GM12878 (cell line): ENCODE data around the gene NCAPD3. TPM values are rescaled to one million over a fixed set of nuclear protein-coding genes. Genes with fewer than 3 reads are reported as not detected.

Experiments used
- ATAC-seq: fragments of 200-7000 bp; cut with Tn5 transposase; 3 replicates; pipeline ENCODE4 v1.9.1; 2020; ENCODE audit warnings: mild to moderate bottlenecking, moderate library complexity
- BruUV-seq: library from RNA; stranded (reverse); fragments of 400-500 nt; replicated peaks from 2 replicates; lab custom pipeline; 2021; lab: Mats Ljungman, UMichigan
- CTCF ChIA-PET: fragments of 300-600 bp; sonication (Branson Sonifier 250); formaldehyde crosslinking; extraction: SDS; loops from one replicate; lab custom pipeline; 2021; ENCODE audit warnings: inconsistent platforms; lab: Yijun Ruan, JAX
- POLR2A ChIA-PET: fragments of 350-600 bp; formaldehyde crosslinking; extraction: SDS; loops from one replicate; lab custom pipeline; 2021; ENCODE audit warnings: inconsistent platforms; lab: Charles Lee
- RAD21 ChIA-PET: fragments of 300-600 bp; sonication (Branson Sonifier 250); formaldehyde crosslinking; loops from one replicate; lab custom pipeline; 2023; ENCODE audit warnings: antibody characterized with exemption; ENCODE audit not compliant: unreplicated experiment; lab: Charles Lee
- SMC1A ChIA-PET: fragments of 300-600 bp; sonication (Branson Sonifier 250); formaldehyde crosslinking; loops from one replicate; lab custom pipeline; 2023; ENCODE audit not compliant: unreplicated experiment, uncharacterized antibody; lab: Charles Lee
- DNase-seq: peaks from one replicate; pipeline ENCODE4 v3.0.0-alpha.2; 2011; ENCODE audit warnings: low read depth, low spot score
- FAIRE-seq: peaks from 3 replicates; lab custom pipeline; 2011; peaks lifted over from hg19 to GRCh38; lab: Jason Lieb, UNC
- H2AFZ ChIP-seq: 2 replicates; pipeline ENCODE4 v1.6.0; 2011; ENCODE audit warnings: low read depth, low read length, control low read depth; ENCODE audit not compliant: control insufficient read depth
- H3K27ac ChIP-seq: 2 replicates; pipeline ENCODE4 v1.5.1; 2011; ENCODE audit warnings: control low read depth; ENCODE audit not compliant: control insufficient read depth, insufficient read depth
- H3K27me3 ChIP-seq, 2 experiments: replicated peaks in 1 of 2; 2 replicates each; pipeline versions ENCODE4 v1.6.0 to v1.6.1; 2011; ENCODE audit warnings: low read length in 1 of 2; ENCODE audit not compliant: control insufficient read depth in 2 of 2, insufficient read depth in 2 of 2
- H3K36me3 ChIP-seq, 2 experiments: 2 replicates each; pipeline ENCODE4 v1.5.1; 2011; ENCODE audit warnings: low read length in 1 of 2; ENCODE audit not compliant: control insufficient read depth in 2 of 2, insufficient read depth in 2 of 2
- H3K4me1 ChIP-seq: 2 replicates; pipeline ENCODE4 v1.6.1; 2011; ENCODE audit warnings: mild to moderate bottlenecking, low read length, moderate library complexity, mixed read lengths; ENCODE audit not compliant: control insufficient read depth, insufficient read depth
- H3K4me2 ChIP-seq: 2 replicates; pipeline ENCODE4 v1.6.0; 2011; ENCODE audit warnings: control low read depth; ENCODE audit not compliant: control insufficient read depth, insufficient read depth
- H3K4me3 ChIP-seq: fragments of 200-600 bp; sonication (generic); 2 replicates; pipeline ENCODE4 v1.5.1; 2016
- H3K79me2 ChIP-seq: 2 replicates; pipeline ENCODE4 v1.6.0; 2011; ENCODE audit warnings: low read length; ENCODE audit not compliant: control insufficient read depth, insufficient read depth
- H3K9ac ChIP-seq: 2 replicates; pipeline ENCODE4 v1.8.0; 2011; ENCODE audit warnings: low read length, control low read depth, mixed read lengths; ENCODE audit not compliant: control insufficient read depth, insufficient read depth
- H3K9me3 ChIP-seq: replicated peaks from 3 replicates; pipeline ENCODE4 v1.5.1; 2011; ENCODE audit warnings: mild to moderate bottlenecking, low read length; ENCODE audit not compliant: control insufficient read depth, insufficient read depth
- H4K20me1 ChIP-seq: 2 replicates; pipeline ENCODE4 v1.6.0; 2011; ENCODE audit not compliant: control insufficient read depth, insufficient read depth
- BCLAF1 ChIP-seq: fragments of 450-650 bp; IDR thresholded peaks from 2 replicates; pipeline ENCODE4 v1.6.1; 2017; ENCODE audit warnings: antibody characterized with exemption, mild to moderate bottlenecking, moderate library complexity
- BRCA1 ChIP-seq: IDR thresholded peaks from 2 replicates; pipeline ENCODE4 v1.6.1; 2011; ENCODE audit warnings: low read depth, low read length, improper control_type of control experiment
- CBFB ChIP-seq: IDR thresholded peaks from 2 replicates; pipeline ENCODE4 v1.6.1; 2016; ENCODE audit warnings: antibody characterized with exemption, low read depth
- CBX5 ChIP-seq: sonication (generic); IDR thresholded peaks from 2 replicates; pipeline ENCODE4 v1.6.1; 2016; ENCODE audit warnings: low read depth, moderate library complexity, mild to moderate bottlenecking, inconsistent platforms
- CREM ChIP-seq: IDR thresholded peaks from 2 replicates; pipeline ENCODE4 v1.6.1; 2014; ENCODE audit warnings: antibody characterized with exemption, low read depth
- EED ChIP-seq: sonication (generic); IDR thresholded peaks from 2 replicates; pipeline ENCODE4 v1.6.1; 2016; ENCODE audit warnings: antibody characterized with exemption, low read depth
- MXI1 ChIP-seq: fragments of 150-350 bp; IDR thresholded peaks from 2 replicates; pipeline ENCODE4 v1.6.1; 2011; ENCODE audit warnings: low read depth, mild to moderate bottlenecking, inconsistent platforms, low read length, improper control_type of control experiment
- NBN ChIP-seq: fragments of 450-650 bp; IDR thresholded peaks from 2 replicates; pipeline ENCODE4 v1.6.1; 2016
- SMAD5 ChIP-seq: IDR thresholded peaks from 2 replicates; pipeline ENCODE4 v1.6.1; 2016; ENCODE audit warnings: antibody characterized with exemption, low read depth
- SUPT20H ChIP-seq: IDR thresholded peaks from 2 replicates; pipeline ENCODE4 v1.6.1; 2011; ENCODE audit warnings: low read depth, mild to moderate bottlenecking, low read length, moderate library complexity, borderline replicate concordance; ENCODE audit not compliant: control insufficient read depth
- WGBS: methylation state at CpG from one replicate; pipeline ENCODE4 v1.1.6; 2016; ENCODE audit warnings: low lambda C conversion rate; ENCODE audit not compliant: insufficient replicate concordance, insufficient coverage; ENCODE audit errors: missing lambda C conversion rate; 5-methylcytosine and 5-hydroxymethylcytosine counted together
- in situ Hi-C: fragments of 300-500 bp; cut with MboI; formaldehyde crosslinking; loops from 9 replicates; pipeline ENCODE4 v1.14.3; 2018; ENCODE audit warnings: mixed read lengths
- intact Hi-C: fragments of 100-400 bp; cut with micrococcal nuclease; formaldehyde crosslinking; loops from one replicate; pipeline ENCODE4 v1.14.2; 2022; ENCODE audit not compliant: unreplicated experiment
- polyA plus RNA-seq, 11 experiments: library from polyadenylated mRNA; depleted of rRNA in 4 of 11; unstranded in 6 of 11; stranded (reverse) in 5 of 11; fragments of >200 nt; fragmentation: Nextera tagmentation in 4 of 11; fragmentation: Illumina TruSeq in 1 of 11; extraction: Ambion mirVana in 4 of 11; extraction: Trizol in 1 of 11; gene quantifications; 1 replicate in 1 of 11; 2 replicates in 10 of 11; pipeline versions ENCODE4 v1.2.1 to v1.2.3, GENCODE V29; 2011 to 2016; ENCODE audit warnings: inconsistent platforms in 2 of 11, missing spikeins in 2 of 11, low read depth in 1 of 11
- total RNA-seq, 4 experiments: library from RNA; depleted of rRNA in 3 of 4; stranded (reverse); fragments of >200 nt in 3 of 4; fragmentation: Illumina TruSeq in 1 of 4; extraction: Trizol in 1 of 4; gene quantifications; 2 replicates each; pipeline versions ENCODE4 v1.2.1 to v1.2.3, GENCODE V29; 2013 to 2021
- TF ChIP-seq, protein P1 (sequence below): fragments of 450-650 bp; formaldehyde crosslinking; IDR thresholded peaks from 2 replicates; pipeline ENCODE4 v1.4.0; 2020; ENCODE audit warnings: mild to moderate bottlenecking, moderate library complexity
- TF ChIP-seq, protein P2 (sequence below): fragments of 450-650 bp; formaldehyde crosslinking; IDR thresholded peaks from 2 replicates; pipeline ENCODE4 v1.4.0; 2022; ENCODE audit warnings: mild to moderate bottlenecking, moderate library complexity
- TF ChIP-seq, protein P3 (sequence below): IDR thresholded peaks from 2 replicates; pipeline ENCODE4 v1.6.1; 2011; ENCODE audit warnings: borderline replicate concordance, low read depth, mild to moderate bottlenecking, moderate library complexity, mixed read lengths, low read length; ENCODE audit not compliant: insufficient read depth; ENCODE audit errors: extremely low read length

The NCAPD3 gene
- total and polyA plus RNA-seq, 10 of the 15 experiments (the other 5 are each of a cell fraction or from before 2014, with no cell fraction given): 14.9 to 58.2 (median 48.2) TPM

DNA sequence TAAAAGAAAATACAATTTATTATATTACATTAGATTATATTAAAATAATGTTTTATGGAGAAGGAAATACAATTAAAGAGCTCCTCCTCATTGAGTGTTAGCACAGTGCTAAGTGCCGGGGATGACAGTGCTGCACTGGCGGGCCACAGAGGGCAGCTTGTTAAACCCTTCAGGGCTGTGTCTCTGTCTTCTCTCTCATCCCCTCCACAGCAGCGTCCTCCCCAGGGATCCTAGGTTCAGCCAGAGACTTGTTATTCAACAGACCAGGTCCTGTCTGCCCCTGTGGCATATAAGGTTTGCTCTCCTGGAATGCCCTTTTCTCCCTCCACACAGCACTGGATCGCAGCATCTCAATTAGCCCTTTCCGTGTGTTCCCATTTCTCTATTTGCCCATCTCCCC is 15.2 kb upstream of the NCAPD3 start (continued):
- TF ChIP-seq, protein P1, sequence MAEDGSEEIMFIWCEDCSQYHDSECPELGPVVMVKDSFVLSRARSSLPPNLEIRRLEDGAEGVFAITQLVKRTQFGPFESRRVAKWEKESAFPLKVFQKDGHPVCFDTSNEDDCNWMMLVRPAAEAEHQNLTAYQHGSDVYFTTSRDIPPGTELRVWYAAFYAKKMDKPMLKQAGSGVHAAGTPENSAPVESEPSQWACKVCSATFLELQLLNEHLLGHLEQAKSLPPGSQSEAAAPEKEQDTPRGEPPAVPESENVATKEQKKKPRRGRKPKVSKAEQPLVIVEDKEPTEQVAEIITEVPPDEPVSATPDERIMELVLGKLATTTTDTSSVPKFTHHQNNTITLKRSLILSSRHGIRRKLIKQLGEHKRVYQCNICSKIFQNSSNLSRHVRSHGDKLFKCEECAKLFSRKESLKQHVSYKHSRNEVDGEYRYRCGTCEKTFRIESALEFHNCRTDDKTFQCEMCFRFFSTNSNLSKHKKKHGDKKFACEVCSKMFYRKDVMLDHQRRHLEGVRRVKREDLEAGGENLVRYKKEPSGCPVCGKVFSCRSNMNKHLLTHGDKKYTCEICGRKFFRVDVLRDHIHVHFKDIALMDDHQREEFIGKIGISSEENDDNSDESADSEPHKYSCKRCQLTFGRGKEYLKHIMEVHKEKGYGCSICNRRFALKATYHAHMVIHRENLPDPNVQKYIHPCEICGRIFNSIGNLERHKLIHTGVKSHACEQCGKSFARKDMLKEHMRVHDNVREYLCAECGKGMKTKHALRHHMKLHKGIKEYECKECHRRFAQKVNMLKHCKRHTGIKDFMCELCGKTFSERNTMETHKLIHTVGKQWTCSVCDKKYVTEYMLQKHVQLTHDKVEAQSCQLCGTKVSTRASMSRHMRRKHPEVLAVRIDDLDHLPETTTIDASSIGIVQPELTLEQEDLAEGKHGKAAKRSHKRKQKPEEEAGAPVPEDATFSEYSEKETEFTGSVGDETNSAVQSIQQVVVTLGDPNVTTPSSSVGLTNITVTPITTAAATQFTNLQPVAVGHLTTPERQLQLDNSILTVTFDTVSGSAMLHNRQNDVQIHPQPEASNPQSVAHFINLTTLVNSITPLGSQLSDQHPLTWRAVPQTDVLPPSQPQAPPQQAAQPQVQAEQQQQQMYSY (CRISPR knock-in tag): no peak
- TF ChIP-seq SUPT20H: no peak

- FAIRE-seq: no peak
- Histone ChIP-seq H4K20me1 (no peaks in the 10 kb centered on the region), H3K27ac (no peak overlapping the region), H3K4me3 (no peak overlapping the region), H3K9me3 (no peaks in the 10 kb centered on the region), H3K36me3 (peaks cover 0 to 6% of the 10 kb centered on the region in 2 experiments; a peak in 3 of 4 replicates), H3K4me2 (no peak overlapping the region), H3K79me2 (no peaks in the 10 kb centered on the region), H3K9ac (no peak overlapping the region), H2AFZ (no peak overlapping the region), H3K27me3 (no peaks in the 10 kb centered on the region), H3K4me1 (no peaks in the 10 kb centered on the region)
- BruUV-seq: no TSS peak
- ChIA-PET RAD21 (no interaction called here), SMC1A (no interaction called here), CTCF (interaction anchor here (0.7 kb wide), 1 partner anchor 190 kb away, joined by 3 read pairs; no protein-coding TSS in a partner anchor), POLR2A (no interaction called here)
- in situ Hi-C loops: no loop called here
- no peak for DNase-seq
- WGBS: 82% methylated on average over 11 of the region's 11 CpGs
- no peak for ATAC-seq
- intact Hi-C loops: no loop called here
- TF ChIP-seq EED (no peak), BCLAF1 (no peak), CBX5 (no peak), NBN (no peak), SMAD5 (no peak), MXI1 (no peak), CREM (no peak), BRCA1 (no peak), CBFB (no peak)
- TF ChIP-seq, protein P2, sequence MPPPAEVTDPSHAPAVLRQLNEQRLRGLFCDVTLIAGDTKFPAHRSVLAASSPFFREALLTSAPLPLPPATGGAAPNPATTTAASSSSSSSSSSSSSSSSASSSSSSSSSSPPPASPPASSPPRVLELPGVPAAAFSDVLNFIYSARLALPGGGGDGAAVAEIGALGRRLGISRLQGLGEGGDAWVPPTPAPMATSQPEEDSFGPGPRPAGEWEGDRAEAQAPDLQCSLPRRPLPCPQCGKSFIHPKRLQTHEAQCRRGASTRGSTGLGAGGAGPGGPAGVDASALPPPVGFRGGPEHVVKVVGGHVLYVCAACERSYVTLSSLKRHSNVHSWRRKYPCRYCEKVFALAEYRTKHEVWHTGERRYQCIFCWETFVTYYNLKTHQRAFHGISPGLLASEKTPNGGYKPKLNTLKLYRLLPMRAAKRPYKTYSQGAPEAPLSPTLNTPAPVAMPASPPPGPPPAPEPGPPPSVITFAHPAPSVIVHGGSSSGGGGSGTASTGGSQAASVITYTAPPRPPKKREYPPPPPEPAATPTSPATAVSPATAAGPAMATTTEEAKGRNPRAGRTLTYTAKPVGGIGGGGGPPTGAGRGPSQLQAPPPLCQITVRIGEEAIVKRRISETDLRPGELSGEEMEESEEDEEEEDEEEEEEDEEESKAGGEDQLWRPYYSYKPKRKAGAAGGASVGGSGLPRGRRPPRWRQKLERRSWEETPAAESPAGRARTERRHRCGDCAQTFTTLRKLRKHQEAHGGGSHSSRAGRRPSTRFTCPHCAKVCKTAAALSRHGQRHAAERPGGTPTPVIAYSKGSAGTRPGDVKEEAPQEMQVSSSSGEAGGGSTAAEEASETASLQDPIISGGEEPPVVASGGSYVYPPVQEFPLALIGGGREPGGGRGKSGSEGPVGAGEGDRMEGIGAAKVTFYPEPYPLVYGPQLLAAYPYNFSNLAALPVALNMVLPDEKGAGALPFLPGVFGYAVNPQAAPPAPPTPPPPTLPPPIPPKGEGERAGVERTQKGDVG: no peak
- TF ChIP-seq, protein P3, sequence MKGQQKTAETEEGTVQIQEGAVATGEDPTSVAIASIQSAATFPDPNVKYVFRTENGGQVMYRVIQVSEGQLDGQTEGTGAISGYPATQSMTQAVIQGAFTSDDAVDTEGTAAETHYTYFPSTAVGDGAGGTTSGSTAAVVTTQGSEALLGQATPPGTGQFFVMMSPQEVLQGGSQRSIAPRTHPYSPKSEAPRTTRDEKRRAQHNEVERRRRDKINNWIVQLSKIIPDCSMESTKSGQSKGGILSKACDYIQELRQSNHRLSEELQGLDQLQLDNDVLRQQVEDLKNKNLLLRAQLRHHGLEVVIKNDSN: no peak
Observed at GRCh38 chr11:134237557-134237922, 13.8 kb upstream of the NCAPD3 start.
